PC-3 (cell line): ENCODE results near the gene UCHL1. TPM values are rescaled to one million over a fixed set of nuclear protein-coding genes. Genes with fewer than 3 reads are reported as not detected.
A peak's percentile ranks its signal among the peaks of the same experiment; 100 is the strongest.

Experiments used
- ATAC-seq: fragments of 200-7000 bp; cut with Tn5 transposase; 2 replicates; pipeline ENCODE4 v1.9.1; 2020; ENCODE audit warnings: mild to moderate bottlenecking, moderate library complexity
- BruUV-seq: library from RNA; stranded (reverse); fragments of 400-500 nt; replicated peaks from 2 replicates; lab custom pipeline; 2021; lab: Mats Ljungman, UMichigan
- CTCF ChIA-PET: fragments of 300-600 bp; sonication (Branson Sonifier 250); formaldehyde crosslinking; loops from one replicate; lab custom pipeline; 2022; ENCODE audit warnings: antibody characterized with exemption; lab: Charles Lee
- POLR2A ChIA-PET: fragments of 300-600 bp; sonication (Branson Sonifier 250); formaldehyde crosslinking; loops from one replicate; lab custom pipeline; 2022; ENCODE audit warnings: antibody characterized with exemption; ENCODE audit not compliant: unreplicated experiment; lab: Charles Lee
- DNase-seq: peaks from one replicate; pipeline ENCODE4 v3.0.0-alpha.2; 2015
- H2AFZ ChIP-seq: fragments of 300-600 bp; sonication (generic); 2 replicates; pipeline ENCODE4 v1.6.0; 2016; ENCODE audit warnings: antibody characterized with exemption, low read length
- H3F3A ChIP-seq: fragments of 300-600 bp; sonication (generic); one replicate; pipeline ENCODE4 v1.6.0; 2017; ENCODE audit warnings: antibody characterized with exemption, low read length, control low read depth, mild to moderate bottlenecking; ENCODE audit not compliant: unreplicated experiment
- H3K27ac ChIP-seq: fragments of 300-600 bp; sonication (generic); 2 replicates; pipeline ENCODE4 v1.5.1; 2016; ENCODE audit warnings: mild to moderate bottlenecking, low read length
- H3K27me3 ChIP-seq: fragments of 300-600 bp; sonication (generic); 2 replicates; pipeline ENCODE4 v1.6.1; 2016; ENCODE audit warnings: low read length, mixed read lengths
- H3K36me3 ChIP-seq: fragments of 300-600 bp; sonication (generic); 2 replicates; pipeline ENCODE4 v1.6.1; 2016; ENCODE audit warnings: low read depth, mixed run types, low read length, mixed read lengths
- H3K4me1 ChIP-seq: fragments of 300-600 bp; sonication (generic); 2 replicates; pipeline ENCODE4 v1.5.1; 2016; ENCODE audit warnings: low read length; ENCODE audit not compliant: insufficient read depth
- H3K4me2 ChIP-seq: fragments of 300-600 bp; sonication (generic); 2 replicates; pipeline ENCODE4 v1.6.0; 2016; ENCODE audit warnings: low read length
- H3K4me3 ChIP-seq: fragments of 300-600 bp; sonication (generic); 2 replicates; pipeline ENCODE4 v1.5.1; 2016; ENCODE audit warnings: mild to moderate bottlenecking, low read length, mixed read lengths
- H3K79me2 ChIP-seq: fragments of 300-600 bp; sonication (generic); 2 replicates; pipeline ENCODE4 v1.6.1; 2017; ENCODE audit warnings: low read length, mixed read lengths
- H3K9ac ChIP-seq: fragments of 300-600 bp; sonication (generic); 2 replicates; pipeline ENCODE4 v1.6.0; 2016; ENCODE audit warnings: mild to moderate bottlenecking, low read length
- H3K9me2 ChIP-seq: fragments of 300-600 bp; sonication (generic); replicated peaks from 2 replicates; pipeline ENCODE4 v1.6.1; 2016; ENCODE audit warnings: mixed run types, low read length, mixed read lengths
- H3K9me3 ChIP-seq: fragments of 300-600 bp; sonication (generic); 2 replicates; pipeline ENCODE4 v1.6.1; 2016; ENCODE audit warnings: low read length, mixed read lengths
- H4K20me1 ChIP-seq: fragments of 300-600 bp; sonication (generic); 2 replicates; pipeline ENCODE4 v1.6.1; 2016; ENCODE audit warnings: low read length, mixed read lengths
- CTCF ChIP-seq: fragments of 300-600 bp; sonication (generic); conservative IDR thresholded peaks from 2 replicates; pipeline ENCODE4 v1.5.1; 2017; ENCODE audit warnings: antibody characterized with exemption, low read depth, mild to moderate bottlenecking, low read length
- EZH2 ChIP-seq: fragments of 300-600 bp; sonication (generic); IDR thresholded peaks from one replicate; pipeline ENCODE4 v1.6.1; 2017; ENCODE audit warnings: antibody characterized with exemption, mild to moderate bottlenecking, low read length; ENCODE audit not compliant: unreplicated experiment
- EZH2phosphoT487 ChIP-seq: fragments of 300-600 bp; sonication (generic); IDR thresholded peaks from 2 replicates; pipeline ENCODE4 v1.6.1; 2018; ENCODE audit warnings: mild to moderate bottlenecking, antibody characterized with exemption, low read length, borderline replicate concordance
- intact Hi-C: fragments of 100-400 bp; cut with micrococcal nuclease; formaldehyde crosslinking; loops from 2 replicates; pipeline ENCODE4 v1.9.0; 2023
- total RNA-seq: library from RNA; depleted of rRNA; stranded (reverse); fragments of >200 nt; gene quantifications from 2 replicates; pipeline ENCODE4 v1.2.3, GENCODE V29; 2014

The UCHL1 gene
- total RNA-seq, 1 experiment from 2014 or later = 1.8 TPM

GRCh38 chr4:41257257-41257901, 651 bp downstream of the UCHL1 start:
- ChIA-PET CTCF (no interaction called here), POLR2A (interaction anchor here (0.7 kb wide), 1 partner anchor 104 kb away, joined by 3 read pairs; no protein-coding TSS in a partner anchor)
- no TSS peak for BruUV-seq
- H3K36me3 ChIP-seq = no peaks in the 10 kb centered on the region
- DNase-seq (no peak), ATAC-seq (no peak)
- no peaks in the 10 kb centered on the region for H3K27me3 ChIP-seq
- no peaks in the 10 kb centered on the region for H3K9me3 ChIP-seq
- H3K79me2 ChIP-seq = no peaks in the 10 kb centered on the region
- H3K9ac ChIP-seq = no peak overlapping the region
- H3K4me2 ChIP-seq = no peak overlapping the region
- no peaks in the 10 kb centered on the region for H3K4me1 ChIP-seq
- intact Hi-C loops = no loop called here
- no peaks in the 10 kb centered on the region for H3K9me2 ChIP-seq
- no peaks in the 10 kb centered on the region for H4K20me1 ChIP-seq
- H2AFZ ChIP-seq = peak overlapping the region; percentile 69; the same call in 1 of the 2 replicates
- no peak overlapping the region for H3K4me3 ChIP-seq
- H3F3A ChIP-seq = no peaks in the 10 kb centered on the region
- no peak for TF ChIP-seq CTCF
- TF ChIP-seq EZH2 = no peak
- no peak for TF ChIP-seq EZH2phosphoT487
- H3K27ac ChIP-seq = no peak overlapping the region

DNA sequence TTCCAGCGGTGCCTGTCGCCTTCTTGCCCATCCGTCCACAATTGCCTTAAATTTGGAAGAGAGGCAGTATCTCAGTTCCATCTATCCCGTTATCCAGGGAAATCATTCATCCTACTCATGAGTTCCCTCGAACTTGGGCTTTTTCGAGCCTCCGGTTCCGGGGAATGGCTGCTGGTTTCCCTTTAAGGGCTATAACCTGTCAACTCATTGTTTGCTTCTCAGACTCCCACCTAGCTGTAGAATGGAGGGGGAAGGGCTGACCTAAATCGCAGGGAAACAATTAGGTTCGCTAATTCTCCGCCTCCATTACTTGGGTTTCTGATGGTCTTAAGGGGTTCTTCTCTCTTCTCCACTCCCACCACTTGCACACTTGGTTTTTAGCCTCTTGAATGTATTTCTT, 1.2 kb downstream of the UCHL1 start:
- TF ChIP-seq EZH2 (no peak), CTCF (no peak), EZH2phosphoT487 (no peak)
- Histone ChIP-seq H3K9me2 (no peaks in the 10 kb centered on the region), H3K9me3 (no peaks in the 10 kb centered on the region), H3K79me2 (no peaks in the 10 kb centered on the region), H2AFZ (peak overlapping the region; percentile 69; the same call in 1 of the 2 replicates), H3K9ac (no peak overlapping the region), H3K27ac (no peak overlapping the region), H3K27me3 (no peaks in the 10 kb centered on the region), H3K36me3 (no peaks in the 10 kb centered on the region), H3F3A (no peaks in the 10 kb centered on the region), H3K4me2 (no peak overlapping the region), H3K4me1 (no peaks in the 10 kb centered on the region), H4K20me1 (no peaks in the 10 kb centered on the region), H3K4me3 (no peak overlapping the region)
- ATAC-seq = no peak
- ChIA-PET POLR2A (no interaction called here), CTCF (no interaction called here)
- no TSS peak for BruUV-seq
- intact Hi-C loops = no loop called here
- DNase-seq = no peak

DNA sequence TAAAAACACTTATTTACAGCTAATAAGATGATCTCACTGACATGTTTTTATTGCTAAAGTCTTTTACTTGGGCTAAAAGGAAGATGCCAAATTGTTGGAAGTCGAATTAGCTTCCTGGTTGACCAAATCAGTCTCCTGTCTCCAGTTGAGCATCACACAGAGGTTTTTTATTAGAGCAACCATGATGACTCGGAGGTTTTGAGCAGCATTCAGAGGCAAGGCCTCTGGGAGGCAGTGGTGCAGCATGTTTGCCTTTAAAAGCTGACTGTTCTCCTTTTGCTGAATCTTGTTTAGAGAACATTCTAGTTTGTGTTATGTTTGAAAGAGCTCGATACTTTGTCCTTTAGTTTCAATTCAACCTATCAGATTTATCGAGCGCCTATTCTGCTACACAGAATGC, 2.1 kb downstream of the UCHL1 start:
- ATAC-seq = peak; percentile 63; the same call in 1 of the 2 replicates
- no peaks in the 10 kb centered on the region for H4K20me1 ChIP-seq

More for the DNA sequence above, 2.1 kb downstream of the UCHL1 start:
- intact Hi-C loops = no loop called here
- no peaks in the 10 kb centered on the region for H3K27me3 ChIP-seq
- TF ChIP-seq CTCF = peak; percentile 64
- no peak for TF ChIP-seq EZH2phosphoT487
- no peak for TF ChIP-seq EZH2
- BruUV-seq = no TSS peak
- DNase-seq = peak; percentile 69
- no peaks in the 10 kb centered on the region for H3K36me3 ChIP-seq
- H3K4me1 ChIP-seq = no peaks in the 10 kb centered on the region
- no peaks in the 10 kb centered on the region for H3K9me2 ChIP-seq
- H2AFZ ChIP-seq = peak overlapping the region; percentile 69; the same call in 1 of the 2 replicates
- no peaks in the 10 kb centered on the region for H3F3A ChIP-seq
- ChIA-PET CTCF (interaction anchor here (0.6 to 1.3 kb wide), 4 partner anchors 9 to 678 kb away, joined by 3 to 6 read pairs (median 3); no protein-coding TSS in a partner anchor), POLR2A (no interaction called here)
- no peak overlapping the region for H3K27ac ChIP-seq
- no peak overlapping the region for H3K4me3 ChIP-seq
- H3K9ac ChIP-seq = no peak overlapping the region; the same call in 1 of the 2 replicates
- H3K9me3 ChIP-seq = no peaks in the 10 kb centered on the region
- H3K4me2 ChIP-seq = no peak overlapping the region
- no peaks in the 10 kb centered on the region for H3K79me2 ChIP-seq
